Measurements from ENCODE around the gene CD209. TPM values are rescaled to one million over a fixed set of nuclear protein-coding genes. Genes with fewer than 3 reads are reported as not detected.
"Not testable (repeated sequence)": the region's sequence is repeated elsewhere in the genome, so short reads cannot be mapped to it uniquely, and the experiment has no call there.

CD209 gene
- total RNA-seq, 1 experiment from 2014 or later, result not detected

DNA sequence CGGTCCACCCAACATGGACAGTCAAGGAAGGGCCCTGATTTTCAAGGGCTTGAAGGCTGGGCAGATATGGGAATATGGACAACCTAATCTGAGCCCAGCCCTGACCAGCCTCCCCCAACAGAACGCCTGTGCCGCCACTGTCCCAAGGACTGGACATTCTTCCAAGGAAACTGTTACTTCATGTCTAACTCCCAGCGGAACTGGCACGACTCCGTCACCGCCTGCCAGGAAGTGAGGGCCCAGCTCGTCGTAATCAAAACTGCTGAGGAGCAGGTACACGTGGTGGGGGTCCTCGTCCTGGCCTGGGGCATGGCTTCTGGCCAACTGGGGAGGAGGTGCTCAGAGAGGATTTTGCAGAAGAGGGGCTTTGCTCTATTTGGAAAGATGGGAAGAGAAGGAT, 19.2 kb upstream of the CD209 start:
- DNase-seq (ENCODE audit: low read depth, low spot score) (no peak), ATAC-seq (no peak)
- no peak overlapping the region for H3K4me3 ChIP-seq (ENCODE audit: low read depth in 2 of 2, low read length in 2 of 2)
- H3K27me3 ChIP-seq (ENCODE audit: control insufficient read depth, insufficient read depth, low read length), result no peaks in the 10 kb centered on the region
- no peaks in the 10 kb centered on the region for H3K36me3 ChIP-seq (ENCODE audit: control insufficient read depth, insufficient read depth, low read length)
- in situ Hi-C loops (cut with HindIII; ENCODE audit: low pct_unique_long_range_greater_than_20kb, low sequenced_read_pairs), result no loop called here
- intact Hi-C loops (cut with micrococcal nuclease; ENCODE audit: unreplicated experiment), result no loop called here
- no peaks in the 10 kb centered on the region for H3K4me1 ChIP-seq (ENCODE audit: control insufficient read depth, insufficient read depth, low read length)
- POLR2A ChIA-PET, result no interaction called here
- CTCF ChIA-PET, result no interaction called here
- no peak for TF ChIP-seq REST (IDR thresholded peaks at IDR 0.05; ENCODE audit: insufficient read depth in 1 of 2, low read depth in 2 of 2, low read length in 1 of 2)
- no peak for TF ChIP-seq CTCF (IDR thresholded peaks at IDR 0.05)
- no peak for TF ChIP-seq SIN3A (IDR thresholded peaks at IDR 0.05; ENCODE audit: borderline replicate concordance, insufficient read depth, low read depth, low read length)
- TF ChIP-seq POLR2AphosphoS5 (IDR thresholded peaks at IDR 0.05; ENCODE audit: low read depth, low read length), result no peak
- no peak for TF ChIP-seq TCF7L2 (IDR thresholded peaks at IDR 0.05; ENCODE audit: low read depth, low read length)
- H3K9me3 ChIP-seq (ENCODE audit: control insufficient read depth, insufficient read depth, low read depth, low read length), result no peaks in the 10 kb centered on the region
- no peak overlapping the region for H3K27ac ChIP-seq (ENCODE audit: low read length)
- BruUV-seq (replicated peaks), result no TSS peak

DNA sequence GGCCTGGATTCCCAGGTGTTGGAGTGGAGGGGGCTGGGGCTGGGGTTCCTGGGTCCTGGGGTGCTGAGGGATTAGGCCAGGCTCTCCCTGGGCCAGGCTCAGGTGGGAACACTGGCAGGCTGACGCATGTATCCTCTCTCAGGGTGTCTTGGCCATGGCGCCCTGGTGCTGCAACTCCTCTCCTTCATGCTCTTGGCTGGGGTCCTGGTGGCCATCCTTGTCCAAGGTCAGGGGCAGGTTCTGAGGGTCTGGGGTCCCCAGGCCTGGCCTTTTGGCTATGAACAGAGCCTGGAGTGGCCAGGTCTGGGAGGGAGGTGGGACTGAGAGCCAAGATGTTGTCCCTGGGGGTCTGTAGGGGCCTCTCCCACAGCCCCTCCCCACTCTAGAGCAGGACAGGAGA, 17.7 kb upstream of the CD209 start:
- POLR2A ChIA-PET; H3K36me3 ChIP-seq (ENCODE audit: control insufficient read depth, insufficient read depth, low read length); H3K27me3 ChIP-seq (ENCODE audit: control insufficient read depth, insufficient read depth, low read length); H3K4me1 ChIP-seq (ENCODE audit: control insufficient read depth, insufficient read depth, low read length); H3K4me3 ChIP-seq (ENCODE audit: low read depth in 2 of 2, low read length in 2 of 2); H3K9me3 ChIP-seq (ENCODE audit: control insufficient read depth, insufficient read depth, low read depth, low read length); CTCF ChIA-PET; ATAC-seq; in situ Hi-C loops (cut with HindIII; ENCODE audit: low pct_unique_long_range_greater_than_20kb, low sequenced_read_pairs); DNase-seq (ENCODE audit: low read depth, low spot score); BruUV-seq (replicated peaks); H3K27ac ChIP-seq (ENCODE audit: low read length); intact Hi-C loops (cut with micrococcal nuclease; ENCODE audit: unreplicated experiment): not testable (repeated sequence)

- H3K4me3 ChIP-seq (ENCODE audit: low read depth in 2 of 2, low read length in 2 of 2); BruUV-seq (replicated peaks); in situ Hi-C loops (cut with HindIII; ENCODE audit: low pct_unique_long_range_greater_than_20kb, low sequenced_read_pairs); ATAC-seq; H3K4me1 ChIP-seq (ENCODE audit: control insufficient read depth, insufficient read depth, low read length); H3K27ac ChIP-seq (ENCODE audit: low read length); H3K36me3 ChIP-seq (ENCODE audit: control insufficient read depth, insufficient read depth, low read length); POLR2A ChIA-PET; CTCF ChIA-PET; DNase-seq (ENCODE audit: low read depth, low spot score); H3K9me3 ChIP-seq (ENCODE audit: control insufficient read depth, insufficient read depth, low read depth, low read length); intact Hi-C loops (cut with micrococcal nuclease; ENCODE audit: unreplicated experiment); H3K27me3 ChIP-seq (ENCODE audit: control insufficient read depth, insufficient read depth, low read length): not testable (repeated sequence)
Measured at GRCh38 chr19:7764157-7764556, 16.8 kb upstream of the CD209 start.

Data from Panc1 (cell line).